GM21576 (cell line): ENCODE measurements around the gene SOBP.

Source experiments
- ATAC-seq: cut with Tn5 transposase; IDR thresholded peaks from one replicate; pipeline ENCODE4 v1.9.1; 2021; ENCODE audit warnings: mild to moderate bottlenecking, moderate library complexity; ENCODE audit not compliant: unreplicated experiment

SOBP gene

GRCh38 chr6:107707346-107708275 lies 217.7 kb downstream of the SOBP start:
- ATAC-seq: no peak

GRCh38 chr6:107708435-107708834 lies 218.5 kb downstream of the SOBP start:
- ATAC-seq: no peak

GRCh38 chr6:107709341-107709740 lies 219.4 kb downstream of the SOBP start:
- ATAC-seq: no peak
